Lung (tissue), 12 donors: ENCODE measurements around the gene BPIFB3. TPM values are rescaled to one million over a fixed set of nuclear protein-coding genes. Genes with fewer than 3 reads are reported as not detected.

Experiments
- ATAC-seq: fragments of 200-7000 bp; cut with Tn5 transposase; one replicate; pipeline ENCODE4 v1.9.1; 2020; ENCODE audit warnings: moderate number of reproducible peaks; ENCODE audit not compliant: insufficient read depth, low FRiP score
- DNase-seq, 3 donors: peaks; one replicate each; pipeline ENCODE4 v3.0.0-alpha.2; 2013 to 2017
- H3K27ac ChIP-seq, 2 donors: one replicate each; pipeline ENCODE4 v1.5.1; 2013; ENCODE audit warnings: mild to moderate bottlenecking in 2 of 2, moderate library complexity in 2 of 2, control low read depth in 1 of 2, inconsistent platforms in 1 of 2, low read depth in 1 of 2, low read length in 1 of 2
- H3K27me3 ChIP-seq, 3 donors: one replicate each; pipeline ENCODE4 v1.5.1; 2013; ENCODE audit warnings: low read length in 2 of 3; ENCODE audit not compliant: control insufficient read depth in 3 of 3, insufficient read depth in 3 of 3
- H3K36me3 ChIP-seq, 4 donors: one replicate each; pipeline ENCODE4 v1.5.1; 2013; ENCODE audit warnings: low read length in 4 of 4, mild to moderate bottlenecking in 1 of 4, moderate library complexity in 1 of 4; ENCODE audit not compliant: control insufficient read depth in 4 of 4, insufficient read depth in 4 of 4
- H3K4me1 ChIP-seq, 5 donors: one replicate each; pipeline ENCODE4 v1.5.1; 2013; ENCODE audit warnings: low read length in 5 of 5, mild to moderate bottlenecking in 2 of 5, moderate library complexity in 1 of 5; ENCODE audit not compliant: control insufficient read depth in 5 of 5, insufficient read depth in 5 of 5
- H3K4me3 ChIP-seq: one replicate; pipeline ENCODE4 v1.5.1; 2013; ENCODE audit warnings: mild to moderate bottlenecking, control low read depth, moderate library complexity
- H3K9ac ChIP-seq, 2 donors: one replicate each; pipeline ENCODE4 v1.5.1; 2013; ENCODE audit warnings: low read length in 2 of 2, control low read depth in 1 of 2; ENCODE audit not compliant: insufficient read depth in 1 of 2
- H3K9me3 ChIP-seq, 4 donors: one replicate each; pipeline ENCODE4 v1.5.1; 2013; ENCODE audit warnings: low read length in 3 of 4, mild to moderate bottlenecking in 1 of 4, moderate library complexity in 1 of 4; ENCODE audit not compliant: control insufficient read depth in 4 of 4, insufficient read depth in 3 of 4
- CTCF ChIP-seq: IDR thresholded peaks from 2 replicates; pipeline ENCODE4 v1.5.1; 2012; ENCODE audit warnings: mild to moderate bottlenecking; ENCODE audit errors: control extremely low read depth, extremely low read depth
- WGBS, 2 donors: extraction: QIAGEN DNeasy Blood & Tissue Kit; methylation state at CpG; one replicate each; pipeline ENCODE4 v1.1.7; 2013; 5-methylcytosine and 5-hydroxymethylcytosine counted together
- polyA plus RNA-seq, 2 donors: library from polyadenylated mRNA; stranded (reverse); fragments of 200-250 nt; gene quantifications; one replicate each; pipeline ENCODE4 v1.2.1, GENCODE V29; 2013
- total RNA-seq, 2 donors: library from RNA; depleted of rRNA in 1 of 2; stranded (reverse); fragments of >200 nt in 1 of 2; gene quantifications; one replicate each; pipeline ENCODE4 v1.2.1, GENCODE V29; 2014 to 2021
- donor health status: control.
- donor health status: control.
- donor health status: Bipolar disorder and iron deficiency.
- donor health status: healthy.
- donor health status: DM: yes; HTN: yes; CAD: no.

The BPIFB3 gene
- total and polyA plus RNA-seq, 4 donors: not detected

- Histone ChIP-seq H3K9ac (no peak overlapping the region), H3K27ac (no peak overlapping the region), H3K9me3 (no peaks in the 10 kb centered on the region), H3K36me3 (no peaks in the 10 kb centered on the region), H3K4me3 (no peak overlapping the region), H3K4me1 (no peaks in the 10 kb centered on the region), H3K27me3 (peaks cover 0 to 24% (median 3%) of the 10 kb centered on the region in 3 donors)
- WGBS, 2 donors: 58 to 74% methylated on average over 4 of the region's 4 CpGs
- TF ChIP-seq CTCF: no peak
- DNase-seq: no peak
- ATAC-seq: no peak
Measured at GRCh38 chr20:33022289-33022688, 31.4 kb upstream of the BPIFB3 start.

GRCh38 chr20:33022694-33023438 is 30.8 kb upstream of the BPIFB3 start:
- H3K4me1 ChIP-seq: no peaks in the 10 kb centered on the region
- no peaks in the 10 kb centered on the region for H3K36me3 ChIP-seq
- H3K27me3 ChIP-seq: peaks cover 0 to 18% (median 3%) of the 10 kb centered on the region in 3 donors
- H3K4me3 ChIP-seq: no peak overlapping the region
- no peaks in the 10 kb centered on the region for H3K9me3 ChIP-seq
- DNase-seq (no peak), ATAC-seq (no peak)
- WGBS, 2 donors: 79 to 81% methylated on average over 7 of the region's 7 CpGs
- no peak overlapping the region for H3K27ac ChIP-seq
- no peak for TF ChIP-seq CTCF
- H3K9ac ChIP-seq: no peak overlapping the region

DNA sequence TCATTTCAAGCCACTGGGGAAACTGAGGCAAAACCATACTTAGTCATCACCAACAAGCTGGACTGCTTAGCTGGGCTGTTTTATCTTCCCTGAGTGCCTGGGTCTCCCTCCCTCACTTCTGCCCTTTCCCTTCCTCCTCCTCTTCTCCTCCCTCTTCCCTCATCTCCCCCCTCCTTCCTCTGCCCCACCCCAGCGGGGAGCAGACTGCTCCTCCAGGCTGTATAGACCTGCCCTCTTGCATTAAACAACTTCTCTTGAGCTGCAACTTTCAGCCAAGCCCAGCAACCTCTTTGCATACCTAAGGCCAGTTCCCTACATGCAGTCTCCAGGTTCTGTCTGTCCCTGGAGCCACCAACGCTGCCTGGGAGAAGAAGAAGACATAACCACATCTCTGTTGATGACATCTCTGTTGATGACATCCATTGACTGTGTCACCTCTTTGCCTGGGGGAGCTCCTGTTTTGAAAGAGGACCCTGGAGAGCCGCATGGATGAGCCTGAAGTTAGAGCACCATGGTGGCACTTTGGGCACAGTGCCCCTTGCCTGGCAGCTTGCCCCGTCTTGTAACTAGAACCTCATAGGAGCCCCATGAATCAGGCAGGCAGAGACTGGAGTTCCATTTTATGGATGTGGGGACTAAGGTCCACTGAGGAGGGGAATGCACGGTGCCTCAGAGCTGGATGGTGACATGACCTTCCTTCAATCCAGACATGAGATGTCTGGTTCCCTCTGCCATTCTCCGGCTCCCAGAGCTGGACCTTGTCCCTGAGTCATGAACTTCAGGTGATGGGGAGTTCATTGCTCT is 30.1 kb upstream of the BPIFB3 start:
- no peak overlapping the region for H3K27ac ChIP-seq
- peaks cover 0 to 16% (median 3%) of the 10 kb centered on the region in 3 donors for H3K27me3 ChIP-seq
- no peaks in the 10 kb centered on the region for H3K36me3 ChIP-seq
- DNase-seq (no peak), ATAC-seq (no peak)
- no peaks in the 10 kb centered on the region for H3K9me3 ChIP-seq
- no peak overlapping the region for H3K4me3 ChIP-seq
- H3K4me1 ChIP-seq: no peaks in the 10 kb centered on the region
- no peak for TF ChIP-seq CTCF
- H3K9ac ChIP-seq: no peak overlapping the region
- WGBS, 2 donors: 76 to 78% methylated on average over 6 of the region's 6 CpGs
